Stimulated activated CD8-positive, alpha-beta memory T cell treated with anti-CD3 and anti-CD28 coated beads, Interleukin-7, amount 100 ng/mL, for 48 hours (primary cell): ENCODE results near the gene RGS14.
"Not testable (repeated sequence)": the region's sequence is repeated elsewhere in the genome, so short reads cannot be mapped to it uniquely, and the experiment has no call there.

Experiments
- DNase-seq, 2 donors: peaks; one replicate each; pipeline ENCODE4 v3.0.0-alpha.2; 2020; ENCODE audit warnings: low read depth in 1 of 2; ENCODE audit errors: extremely low read depth in 1 of 2

The RGS14 gene

DNA sequence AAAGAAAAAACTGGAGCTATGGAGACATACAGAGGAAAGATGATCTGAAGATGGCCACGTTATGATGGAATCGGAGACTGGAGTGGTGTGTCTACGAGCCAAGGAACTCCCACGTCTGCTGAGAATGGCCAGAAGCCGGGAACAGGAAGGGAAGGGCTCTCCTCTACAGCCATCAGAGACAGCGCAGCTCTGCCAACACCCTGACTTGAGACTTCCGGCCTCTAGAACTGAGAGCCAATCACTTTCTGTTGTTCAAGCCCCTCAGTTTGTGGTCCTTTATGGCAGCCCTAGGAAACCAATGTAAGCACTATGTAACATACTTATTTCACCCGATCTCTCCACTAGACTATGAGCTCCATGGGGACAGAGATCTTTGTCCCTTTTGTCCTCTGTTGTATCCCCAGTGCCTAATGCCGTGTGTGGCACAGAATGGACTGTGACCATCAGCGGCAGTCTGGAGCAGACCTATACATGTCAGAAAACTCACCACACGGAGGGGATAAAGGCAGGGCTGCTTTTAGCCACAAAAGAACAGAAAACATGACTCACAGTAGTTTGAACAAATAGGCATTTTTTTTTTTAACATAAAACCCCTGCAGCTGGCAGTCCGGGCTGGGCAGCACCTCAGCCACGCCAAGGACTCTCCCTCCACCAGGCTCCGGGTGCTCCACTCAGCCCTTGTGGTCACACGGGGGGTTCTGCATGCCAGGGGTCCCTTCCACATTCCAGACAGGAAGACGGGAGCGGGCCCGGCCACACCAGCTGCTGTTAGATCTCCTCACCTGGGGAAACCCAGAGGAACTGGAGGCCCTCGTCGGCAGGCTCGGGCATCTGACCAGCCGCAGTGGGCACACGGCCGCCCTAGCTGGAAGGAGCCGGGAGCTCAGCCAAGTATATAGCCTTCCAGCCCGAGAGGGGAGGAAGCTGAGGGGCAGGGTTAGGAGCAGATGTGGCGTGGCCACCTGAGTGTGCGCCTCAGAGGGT lies 29.9 kb upstream of the RGS14 start:
- no peak for DNase-seq

GRCh38 chr5:177328545-177329231 lies 29.0 kb upstream of the RGS14 start:
- DNase-seq: no peak

DNA sequence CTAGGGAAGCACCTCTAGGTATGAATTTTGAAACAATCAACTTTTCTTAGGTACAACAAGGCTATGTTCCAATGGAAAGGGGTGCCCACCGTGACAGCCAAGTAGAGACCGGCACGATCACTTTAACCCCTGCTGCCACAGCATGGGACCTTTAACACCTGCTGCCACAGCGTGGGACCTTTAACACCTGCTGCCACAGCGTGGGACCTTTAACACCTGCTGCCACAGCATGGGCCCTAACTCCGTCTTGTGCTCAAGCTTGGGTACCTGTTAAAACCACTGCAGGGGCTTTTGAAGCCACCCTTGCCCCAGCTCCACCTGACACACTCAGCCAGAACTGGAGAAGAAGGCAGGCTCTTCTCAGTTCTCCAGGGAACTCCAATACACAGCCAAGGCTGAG lies 27.8 kb upstream of the RGS14 start:
- no peak for DNase-seq

DNA sequence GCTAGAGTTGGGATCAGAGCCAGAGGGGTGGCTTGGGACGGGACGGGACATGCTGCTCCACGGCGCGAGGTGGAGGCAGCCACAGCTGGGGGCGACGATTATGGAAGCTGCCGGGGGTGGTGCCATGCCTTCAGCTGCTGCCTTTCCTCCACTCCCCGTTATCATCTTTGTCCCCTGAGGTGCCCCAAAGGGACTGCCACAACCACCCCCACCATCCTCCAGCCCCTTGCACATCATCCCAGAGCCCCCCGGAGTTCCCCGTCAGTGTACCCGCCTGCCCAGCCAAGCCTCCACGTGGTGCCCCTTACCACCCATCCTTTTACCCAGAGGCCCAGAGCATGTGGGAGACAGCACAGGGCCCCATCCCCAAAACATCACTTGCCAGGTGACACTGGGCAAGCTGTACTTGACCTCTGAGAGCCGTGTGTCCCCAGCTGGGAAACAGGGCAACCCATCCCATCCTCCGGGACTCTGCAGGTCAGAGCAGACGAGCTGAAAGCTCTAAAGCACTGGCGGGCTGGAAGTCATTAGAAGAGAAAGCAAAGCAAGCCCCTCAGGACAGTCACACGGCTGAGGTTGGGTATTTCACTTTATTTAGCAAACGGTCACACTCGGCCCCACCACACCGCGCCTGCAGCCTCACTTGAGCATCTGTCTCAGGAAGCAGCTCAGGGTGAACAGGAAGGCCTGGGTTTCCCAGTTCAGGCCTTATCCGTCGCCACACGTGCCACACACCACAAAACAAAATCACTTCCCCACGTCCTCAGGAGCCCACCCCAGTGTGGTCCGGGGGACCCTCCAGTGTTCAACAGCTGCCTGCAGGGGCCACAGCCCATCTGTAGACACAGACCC lies 26.5 kb upstream of the RGS14 start:
- no peak for DNase-seq

DNA sequence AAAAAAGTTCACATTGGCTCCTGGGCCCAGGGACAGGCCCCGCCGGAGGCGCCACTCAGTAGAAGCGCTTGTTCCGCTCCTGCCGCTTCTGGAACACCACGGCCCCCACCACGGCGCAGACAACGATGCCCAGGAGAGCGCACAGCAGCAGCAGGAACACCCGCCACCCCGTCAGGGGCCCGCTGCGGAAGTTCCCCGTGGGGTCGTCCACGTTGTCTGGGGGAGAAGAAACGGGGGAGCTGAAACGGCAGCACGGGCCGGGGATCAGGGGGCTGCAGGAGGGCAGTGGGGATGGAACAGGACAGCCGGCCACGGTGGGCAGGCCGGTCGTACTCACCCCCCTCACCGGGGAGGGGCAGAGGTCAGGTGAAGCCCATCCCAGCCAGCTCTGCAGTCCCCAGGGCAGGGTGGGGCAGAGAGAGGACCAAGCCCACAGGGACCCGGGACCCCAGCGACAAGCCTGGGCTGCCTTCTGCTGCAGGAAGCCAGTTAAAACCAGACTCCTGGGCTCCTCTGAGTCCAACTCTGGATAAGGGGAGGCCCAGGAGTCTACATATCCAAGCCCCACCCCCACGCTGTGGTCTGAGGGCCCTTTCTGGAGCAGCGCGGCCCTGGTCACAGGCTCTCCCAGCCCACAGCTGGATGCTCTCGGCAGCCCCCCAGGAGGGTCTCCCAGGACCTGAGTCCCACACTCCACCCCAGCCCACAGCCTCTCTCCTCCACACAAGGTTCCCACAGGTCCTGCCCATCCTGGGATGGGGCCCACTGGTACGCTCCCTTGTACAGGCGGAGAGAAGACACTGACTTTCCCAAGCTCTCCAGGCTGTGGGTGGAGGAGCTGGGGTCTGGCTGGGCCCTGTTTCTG lies 25.5 kb upstream of the RGS14 start:
- no peak for DNase-seq

GRCh38 chr5:177332896-177333260 lies 24.8 kb upstream of the RGS14 start:
- no peak for DNase-seq

DNA sequence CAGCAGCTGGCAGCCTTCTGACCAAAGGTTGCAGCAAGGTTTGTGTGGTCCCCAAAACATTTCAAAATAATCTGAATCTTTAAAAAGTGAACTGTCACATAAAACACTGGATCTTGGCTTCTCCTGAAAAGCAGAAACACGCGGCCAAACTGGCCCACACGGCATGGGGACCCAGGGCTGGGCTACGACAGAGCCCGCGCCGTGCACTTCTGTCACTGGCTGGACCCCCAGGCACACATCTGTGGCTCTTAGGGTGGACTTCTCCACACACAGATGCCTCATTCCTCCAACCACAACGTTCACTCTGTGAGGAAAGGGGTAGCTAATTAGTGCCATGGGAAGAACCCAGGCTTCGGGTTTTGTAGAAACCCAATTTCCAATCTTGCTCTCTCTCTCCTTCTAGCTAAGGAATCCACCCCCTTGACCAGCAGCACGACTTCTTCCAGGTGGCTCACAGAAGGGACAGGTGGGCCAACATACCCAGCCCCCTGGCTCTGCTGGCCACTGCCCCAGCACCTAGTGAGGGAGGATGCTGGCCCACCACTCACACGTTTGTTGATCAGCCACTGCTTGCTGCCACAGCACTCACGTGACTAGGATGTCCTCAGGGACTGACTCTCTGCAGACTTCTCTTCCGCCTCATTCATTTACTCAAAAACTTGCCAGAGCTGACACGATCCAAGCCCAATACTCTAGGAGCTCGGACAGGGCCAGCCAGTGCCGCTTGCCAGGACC lies 24.1 kb upstream of the RGS14 start:
- DNase-seq: no peak

DNA sequence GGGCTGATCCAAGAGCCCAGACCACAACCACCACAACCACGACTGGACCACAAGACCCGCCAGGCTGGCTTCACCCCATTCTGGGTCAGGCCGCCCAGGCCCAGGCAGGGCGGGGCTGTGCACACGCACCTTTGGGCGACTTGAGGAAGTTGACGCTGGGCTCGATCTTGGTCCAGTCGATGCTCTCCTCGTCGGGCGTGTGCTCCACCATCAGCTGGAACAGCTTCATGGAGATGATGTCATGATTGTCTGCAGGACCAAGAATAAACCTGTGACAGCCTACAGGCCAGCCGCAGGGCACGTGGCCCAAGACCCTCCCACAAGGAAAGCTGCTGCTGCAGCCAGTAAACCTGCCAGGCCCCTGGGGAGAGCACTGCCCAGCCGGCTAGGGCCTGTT lies 23.6 kb upstream of the RGS14 start:
- no peak for DNase-seq

- DNase-seq: no peak
These were observed 22.7 kb upstream of the RGS14 start for GRCh38 chr5:177334781-177335700.

- DNase-seq: no peak
These were observed 22.0 kb upstream of the RGS14 start for GRCh38 chr5:177335701-177336065.

DNA sequence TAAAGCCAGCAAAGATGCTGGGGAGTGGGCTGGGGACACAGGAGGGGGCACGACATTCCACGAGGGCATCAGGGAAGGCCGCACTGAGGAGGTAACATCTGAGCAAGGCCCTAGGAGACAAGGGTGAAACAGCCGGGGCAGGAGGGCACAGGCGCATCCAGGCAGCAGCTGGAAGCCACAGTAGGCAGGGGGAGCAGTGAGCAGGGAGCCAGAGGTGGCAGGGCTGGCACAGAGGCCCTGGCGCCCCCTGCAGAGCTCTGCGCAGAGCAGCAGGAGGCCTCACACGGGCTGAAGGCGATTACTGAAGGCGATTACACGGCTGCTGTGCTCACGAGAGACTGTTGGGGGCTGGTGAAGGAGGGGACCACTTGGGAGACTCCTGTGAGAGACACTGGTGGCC lies 21.6 kb upstream of the RGS14 start:
- DNase-seq: no peak

GRCh38 chr5:177336603-177337494 lies 20.9 kb upstream of the RGS14 start:
- DNase-seq: no peak

- no peak for DNase-seq
These were observed 19.2 kb upstream of the RGS14 start for GRCh38 chr5:177338251-177339106.

DNA sequence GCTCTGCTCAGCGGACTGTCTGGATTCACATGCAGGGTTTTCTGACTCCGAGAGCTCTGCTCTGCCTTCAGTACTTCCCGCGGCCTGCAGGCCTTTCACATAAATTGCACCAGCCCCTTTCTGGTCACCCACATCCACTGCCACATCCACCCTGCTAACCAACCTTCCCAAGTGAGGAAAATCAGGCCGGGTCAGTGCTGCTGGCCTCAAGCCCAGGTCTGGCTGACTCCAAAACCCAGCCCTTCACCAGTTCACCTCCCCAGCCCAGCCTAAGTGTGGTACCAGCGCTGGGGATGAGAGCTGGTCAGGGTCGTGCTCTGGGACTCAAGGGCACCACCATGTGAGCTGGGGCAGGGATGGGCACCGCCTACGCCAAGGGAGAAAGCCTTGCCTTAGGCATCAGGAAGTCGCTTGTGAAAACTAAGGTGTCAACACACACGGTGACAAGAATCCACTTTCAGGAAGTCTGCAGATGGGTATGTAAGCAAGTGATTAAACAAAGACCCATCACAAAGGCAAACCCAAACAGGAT lies 18.6 kb upstream of the RGS14 start:
- DNase-seq: no peak

GRCh38 chr5:177343000-177343399 lies 14.7 kb upstream of the RGS14 start:
- DNase-seq: not testable (repeated sequence)

GRCh38 chr5:177343777-177344176 lies 13.9 kb upstream of the RGS14 start:
- no peak for DNase-seq
